HG03342 (cell line): ENCODE data around the gene GRIN2A.

Experiments
- ATAC-seq: cut with Tn5 transposase; IDR thresholded peaks from one replicate; pipeline ENCODE4 v1.9.1; 2021; ENCODE audit warnings: mild to moderate bottlenecking, moderate library complexity; ENCODE audit not compliant: unreplicated experiment

The GRIN2A gene

DNA sequence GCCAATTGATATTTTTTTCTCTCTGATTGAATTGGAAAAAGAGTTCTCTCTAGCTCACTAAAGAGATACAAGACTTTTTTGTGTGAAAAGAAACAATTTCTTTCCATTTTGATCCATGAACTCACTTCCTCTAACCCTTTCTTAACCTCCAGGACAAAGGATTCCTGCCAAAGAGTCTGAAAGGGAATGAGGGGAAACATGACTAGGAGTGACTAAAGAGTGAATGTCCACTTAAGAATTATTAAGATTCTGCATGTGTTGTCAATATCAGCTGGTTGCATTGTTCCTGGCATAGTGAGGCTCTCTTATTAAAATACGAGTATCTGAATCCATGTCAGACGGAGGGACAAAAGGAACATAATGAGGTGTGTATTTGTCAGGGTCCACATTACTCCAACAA, 344.7 kb downstream of the GRIN2A start:
- ATAC-seq = no peak

DNA sequence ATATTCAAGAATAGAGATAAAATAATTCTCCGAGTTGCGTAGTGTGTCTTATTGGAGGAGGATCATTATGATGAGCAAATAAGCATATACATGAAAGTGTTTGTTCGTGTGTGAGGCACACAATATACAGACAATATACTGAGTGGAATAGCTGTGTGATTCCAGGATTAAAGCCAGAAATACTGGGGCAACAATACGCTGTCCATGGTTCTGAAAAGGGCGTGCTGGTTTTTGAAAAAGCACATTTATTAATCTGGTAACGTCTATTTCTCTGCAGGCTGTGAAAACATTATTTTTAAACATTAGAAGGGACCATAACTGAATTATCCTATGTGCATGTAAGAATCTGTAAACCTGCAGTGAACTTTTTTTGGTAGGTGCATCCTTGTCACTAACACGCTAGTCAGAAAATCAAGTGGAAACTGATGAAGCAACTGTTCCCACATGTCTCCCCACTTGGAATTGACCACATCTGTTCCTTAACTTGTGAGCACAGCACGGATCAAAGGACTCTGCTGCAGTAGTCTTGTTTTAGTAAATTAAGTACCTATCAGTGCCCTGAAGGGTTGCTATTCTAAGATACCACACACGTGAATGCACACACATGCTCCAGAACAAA, 346.0 kb downstream of the GRIN2A start:
- ATAC-seq = no peak

DNA sequence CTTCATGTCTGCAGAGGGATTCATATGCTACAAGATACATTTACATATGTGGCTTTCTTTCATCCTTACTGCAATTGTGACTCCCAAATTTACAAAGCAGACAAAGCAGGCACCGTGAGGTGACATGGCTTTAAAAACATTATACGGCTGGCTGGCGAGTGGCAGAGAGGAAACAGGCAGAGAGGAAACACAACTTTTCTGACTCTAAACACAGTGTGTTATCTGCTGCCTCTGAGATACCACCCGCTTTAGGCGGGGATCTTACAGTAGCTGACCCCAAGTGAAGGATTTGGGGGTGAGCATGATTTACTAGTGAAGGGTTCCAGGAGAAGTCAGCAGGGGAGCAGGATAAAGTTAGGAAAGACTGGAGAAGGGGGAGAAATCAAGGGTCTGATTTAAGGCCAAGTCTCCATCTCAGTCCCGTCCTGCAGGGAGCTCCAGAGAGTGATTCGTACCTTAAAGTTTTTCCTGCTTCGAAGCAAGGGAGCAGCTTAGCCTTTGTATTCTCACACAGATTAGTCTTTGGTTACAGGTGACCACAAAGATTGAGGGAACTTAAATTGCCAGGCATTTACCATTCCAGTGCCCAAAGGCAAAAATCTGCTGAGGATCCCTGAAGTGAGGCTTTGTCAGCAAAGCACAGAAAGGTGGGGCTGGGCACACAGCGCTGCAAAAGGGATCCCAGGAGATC, 355.0 kb downstream of the GRIN2A start:
- no peak for ATAC-seq

DNA sequence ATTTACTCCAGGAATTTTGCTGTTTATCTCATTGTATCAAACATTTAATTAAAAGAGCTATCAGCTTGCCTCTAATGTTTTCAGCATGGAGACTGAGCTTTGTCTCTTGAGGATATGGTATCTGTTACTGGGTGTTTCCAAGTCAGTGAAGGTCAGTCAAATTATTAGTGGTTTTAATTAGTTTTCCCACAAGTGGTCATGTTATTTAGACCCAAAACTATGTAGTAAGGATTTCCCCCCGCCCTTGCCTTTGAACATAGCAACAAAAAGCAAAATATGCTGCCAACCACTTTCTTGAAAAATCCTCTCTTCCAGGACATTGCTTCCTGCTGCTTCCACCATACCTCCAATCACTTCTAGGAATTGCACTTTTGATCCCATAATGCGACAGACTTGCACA, 355.6 kb downstream of the GRIN2A start:
- no peak for ATAC-seq

DNA sequence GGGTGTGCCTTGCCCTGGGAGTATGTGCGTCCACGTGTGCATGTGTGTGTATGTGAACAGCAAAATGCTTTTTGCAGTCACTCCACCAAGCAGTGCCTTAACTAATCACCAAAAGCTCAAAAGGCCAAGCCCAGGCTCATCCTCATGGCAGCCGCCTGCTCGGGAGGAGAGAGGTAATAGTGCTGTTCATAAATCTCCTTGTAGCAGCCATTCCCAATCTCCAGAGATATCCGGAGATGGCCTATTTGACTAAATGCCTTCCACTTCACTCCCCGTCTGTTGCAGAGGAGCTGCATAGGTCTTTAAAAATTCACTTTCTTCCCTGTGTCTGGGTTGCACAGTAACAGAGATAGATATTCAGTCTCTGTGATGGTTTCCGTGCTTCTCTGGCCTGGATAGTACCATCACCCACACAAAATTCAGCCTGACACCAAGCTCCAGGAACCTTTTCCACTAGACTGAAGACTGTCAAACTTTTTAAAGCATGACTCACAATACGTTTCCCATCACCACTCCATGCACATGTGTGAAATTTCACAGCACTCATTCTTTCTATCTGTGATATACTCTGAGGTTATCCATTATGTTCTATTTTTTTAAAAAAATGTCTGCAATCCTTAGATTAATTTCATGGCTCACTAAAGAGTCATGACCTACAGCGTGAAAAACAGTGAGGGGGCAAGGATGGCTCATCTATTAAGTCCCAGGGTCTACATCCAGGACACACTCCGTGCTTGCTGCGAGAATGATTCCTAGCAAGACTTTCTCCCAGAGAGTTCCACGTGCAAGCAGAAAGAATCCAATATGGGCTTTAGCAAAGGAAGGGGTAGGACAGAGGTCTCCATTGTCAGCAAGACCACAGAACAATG, 357.8 kb downstream of the GRIN2A start:
- no peak for ATAC-seq

DNA sequence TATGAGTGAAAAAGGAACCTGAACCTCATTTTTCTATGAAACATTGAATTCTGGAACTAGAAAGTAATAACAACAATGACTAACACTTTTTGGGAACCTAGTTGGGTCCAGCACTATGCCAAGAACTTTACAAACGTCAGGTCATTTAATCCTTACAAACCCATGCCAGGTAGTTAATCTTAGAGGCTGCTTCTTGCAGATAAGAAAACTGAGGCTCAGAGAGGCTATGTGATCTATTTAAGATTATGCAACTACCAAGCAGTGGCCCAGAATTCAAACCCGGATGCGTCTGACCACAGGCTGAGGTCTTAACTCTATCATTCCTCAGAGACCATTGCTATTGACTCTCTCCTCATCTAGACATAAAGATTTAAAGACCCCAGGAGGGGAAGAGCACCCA, 358.7 kb downstream of the GRIN2A start:
- ATAC-seq = no peak

DNA sequence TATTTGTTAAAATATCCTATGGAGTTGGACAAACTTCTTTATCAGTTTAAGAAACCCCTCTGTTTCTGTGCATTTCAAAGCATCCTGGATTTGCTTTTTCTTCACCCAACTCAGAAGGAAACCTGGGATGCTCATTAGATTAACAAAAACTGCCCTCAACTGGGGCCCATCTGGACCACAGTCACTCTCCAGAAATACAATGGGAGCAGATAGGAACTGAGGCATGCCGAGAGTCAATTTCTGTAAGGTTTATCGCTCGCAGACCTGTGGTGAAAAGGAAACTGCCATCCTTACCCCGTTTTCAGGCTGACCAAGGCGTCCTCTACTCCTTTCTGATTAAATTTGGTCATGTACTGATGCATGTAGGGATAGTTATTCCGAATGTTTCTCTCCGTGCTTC, 360.3 kb downstream of the GRIN2A start:
- no peak for ATAC-seq

DNA sequence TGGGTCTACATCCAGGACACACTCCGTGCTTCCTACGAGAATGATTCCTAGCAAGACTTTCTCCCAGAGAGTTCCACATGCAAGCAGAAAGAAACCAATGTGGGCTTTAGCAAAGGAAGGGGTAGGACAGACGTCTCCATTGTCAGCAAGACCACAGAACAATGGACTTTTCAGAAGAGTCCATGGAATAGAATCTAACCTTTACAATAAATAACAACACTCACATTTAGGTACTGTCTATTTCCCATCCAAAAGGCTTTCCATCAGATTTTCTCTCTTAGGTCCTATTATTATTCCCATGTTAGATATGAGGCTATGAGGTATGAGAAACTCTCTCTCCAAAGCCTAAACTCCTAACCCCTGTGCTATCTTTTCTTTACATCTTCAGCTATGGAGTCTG, 360.9 kb downstream of the GRIN2A start:
- no peak for ATAC-seq

DNA sequence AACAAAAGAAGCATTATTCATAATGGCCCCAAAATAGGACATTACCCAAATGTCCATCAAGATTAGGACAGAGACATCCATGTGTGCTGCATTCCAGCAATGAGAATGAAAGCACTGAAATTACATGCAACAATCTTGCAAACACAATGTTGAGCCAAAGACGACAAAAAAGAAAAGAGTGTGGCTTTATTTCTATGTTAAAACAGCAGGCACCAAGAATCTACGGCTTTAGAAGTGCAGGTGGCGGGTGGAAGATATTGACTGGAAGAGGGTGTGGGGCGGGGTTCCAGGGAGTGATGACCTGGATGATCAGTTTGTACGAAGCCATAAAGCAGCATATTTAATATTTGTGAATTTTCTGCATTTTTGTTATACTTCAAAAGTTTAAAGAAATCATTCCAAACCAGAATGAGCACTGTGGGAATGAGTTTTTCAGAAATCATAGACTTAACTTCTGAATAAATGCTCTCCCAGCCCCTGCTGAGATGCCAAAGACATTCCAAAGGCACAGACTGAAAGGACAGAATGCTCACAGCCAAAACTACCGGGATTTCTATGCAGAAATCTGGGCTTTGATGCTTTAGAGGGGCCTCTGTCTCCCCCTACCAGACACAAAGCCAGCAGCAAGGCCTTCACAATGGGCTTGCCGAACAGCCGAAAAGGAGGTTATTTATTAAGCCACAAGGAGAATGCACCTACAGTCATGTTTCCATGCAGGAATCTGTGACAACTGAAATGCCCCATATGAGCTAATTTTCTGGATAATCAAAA, 361.6 kb downstream of the GRIN2A start:
- ATAC-seq = no peak

DNA sequence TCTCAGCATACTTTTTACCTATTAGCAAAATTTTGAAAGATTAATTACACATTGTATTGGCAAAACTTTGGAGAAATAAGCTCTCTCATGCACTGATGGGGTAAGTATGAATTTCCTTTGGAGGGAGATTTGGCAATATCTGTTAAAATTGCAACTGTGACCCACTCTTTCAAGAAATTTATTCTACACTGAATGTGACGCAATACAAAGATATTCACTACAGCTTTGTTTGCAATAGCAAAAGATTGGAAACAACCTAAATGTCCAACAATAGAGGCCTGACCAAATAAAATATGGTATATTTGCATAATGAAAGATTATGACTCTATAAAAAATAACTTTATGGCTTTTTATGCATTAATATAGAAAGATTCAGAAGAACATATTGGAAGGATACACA, 363.5 kb downstream of the GRIN2A start:
- no peak for ATAC-seq

DNA sequence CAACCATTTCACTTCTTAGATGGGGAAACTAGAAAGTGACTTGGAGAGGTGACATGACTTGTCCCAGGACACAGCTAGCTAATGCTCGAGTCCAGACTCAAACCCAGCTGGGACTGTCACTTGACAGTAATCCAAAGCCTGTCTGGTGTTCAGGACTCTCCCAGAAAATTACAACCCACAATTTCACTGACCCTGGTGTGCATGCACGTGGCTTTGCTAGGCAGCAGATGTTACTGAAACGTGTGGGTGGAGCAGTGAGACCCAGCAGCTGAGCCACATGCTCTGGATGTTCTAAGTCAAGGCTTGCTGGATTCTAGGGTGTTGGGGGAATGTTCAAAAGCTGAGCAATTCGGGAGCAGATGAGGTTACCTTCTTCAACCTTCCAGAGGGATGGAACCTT, 364.6 kb downstream of the GRIN2A start:
- no peak for ATAC-seq

DNA sequence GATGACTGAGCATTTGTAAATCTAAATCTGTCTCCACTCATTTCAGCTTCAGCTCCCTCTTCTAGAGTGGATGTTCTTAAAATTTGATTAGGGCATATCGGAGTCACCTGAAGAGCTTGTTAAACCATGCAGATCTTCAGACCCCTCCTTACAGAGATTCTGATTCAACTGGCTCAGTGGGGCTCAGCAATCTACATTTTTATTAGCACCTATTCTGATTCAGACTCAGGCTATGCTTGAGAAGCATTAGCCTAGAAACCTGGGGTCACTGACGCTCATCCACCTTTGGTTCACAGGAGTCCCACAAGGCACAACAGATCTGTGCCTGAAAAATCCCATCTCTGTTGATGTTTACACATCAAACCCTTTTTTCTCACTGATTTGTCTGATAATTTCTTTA, 365.6 kb downstream of the GRIN2A start:
- ATAC-seq = no peak

DNA sequence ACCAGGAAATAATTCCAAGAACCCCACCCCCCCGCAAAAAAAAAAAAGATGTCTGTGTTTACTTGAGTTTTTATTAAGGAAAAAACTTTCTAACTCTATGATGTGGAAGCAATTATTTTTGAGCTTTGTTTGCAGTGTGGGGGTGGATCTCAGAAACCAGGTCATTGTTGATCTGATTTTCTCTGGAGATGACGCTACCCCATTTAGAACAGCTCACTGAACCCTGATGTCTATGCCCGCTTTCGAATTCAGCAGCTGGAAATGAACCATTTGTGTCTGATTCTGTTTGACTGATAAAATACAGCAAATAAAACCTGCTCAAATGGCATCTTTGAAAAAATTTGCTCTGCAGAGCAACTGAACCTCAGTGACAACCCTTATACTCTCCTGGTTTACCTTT, 368.6 kb downstream of the GRIN2A start:
- no peak for ATAC-seq

DNA sequence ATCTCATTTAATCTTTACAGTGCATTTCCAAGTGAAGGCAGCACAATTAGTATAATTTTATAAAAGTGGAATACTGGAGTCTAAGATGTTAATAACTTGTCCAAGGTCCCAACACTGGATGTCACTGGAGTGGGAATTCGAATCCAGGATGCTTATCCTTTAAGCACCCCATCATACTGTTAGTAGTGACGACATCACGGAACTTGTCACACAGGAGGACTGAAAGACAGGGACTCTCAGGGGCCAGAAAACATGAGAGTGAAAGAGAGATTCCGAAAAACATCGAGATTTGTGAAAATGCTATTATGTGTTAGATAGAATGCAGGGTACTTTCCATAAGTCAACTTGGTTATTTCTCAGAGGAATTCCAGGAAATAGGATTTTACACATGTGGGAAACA, 374.0 kb downstream of the GRIN2A start:
- no peak for ATAC-seq

DNA sequence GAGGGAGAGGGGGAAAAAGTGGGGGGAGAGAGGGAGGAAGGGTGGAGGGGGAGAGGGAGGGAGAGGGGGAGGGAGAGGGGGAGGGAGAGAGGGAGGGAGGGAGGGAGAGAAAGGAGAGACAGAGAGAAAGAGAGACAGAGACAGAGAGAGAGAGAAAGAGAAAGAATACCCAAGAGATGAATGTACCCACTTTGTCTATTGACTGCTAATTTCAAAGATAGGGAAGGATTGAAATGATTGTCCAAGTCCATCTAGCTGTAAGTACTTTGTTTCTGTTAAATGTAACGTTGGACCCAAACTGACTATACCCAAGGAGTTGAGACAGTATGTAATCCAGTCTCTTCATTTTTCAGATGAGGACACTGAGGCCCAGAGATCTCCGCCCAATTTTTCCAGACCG, 374.9 kb downstream of the GRIN2A start:
- no peak for ATAC-seq

DNA sequence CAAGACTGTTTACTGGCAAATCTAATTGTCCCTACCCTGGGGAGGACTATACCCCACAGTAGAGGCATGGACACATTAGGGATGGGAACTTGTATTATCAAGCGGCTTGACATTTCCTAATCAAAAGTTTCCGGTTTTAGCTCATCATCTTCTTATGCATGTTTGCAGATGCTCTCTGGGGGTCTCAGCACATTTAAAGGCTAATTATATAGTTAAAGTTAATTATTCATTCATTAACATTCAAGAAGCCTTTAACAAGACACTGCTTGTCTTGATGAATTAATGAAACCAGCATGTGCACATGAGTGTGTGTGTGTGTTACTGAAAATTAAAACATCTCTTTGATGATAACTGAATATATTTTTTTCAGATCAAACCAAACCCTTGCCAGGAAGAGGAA, 377.1 kb downstream of the GRIN2A start:
- ATAC-seq = no peak

DNA sequence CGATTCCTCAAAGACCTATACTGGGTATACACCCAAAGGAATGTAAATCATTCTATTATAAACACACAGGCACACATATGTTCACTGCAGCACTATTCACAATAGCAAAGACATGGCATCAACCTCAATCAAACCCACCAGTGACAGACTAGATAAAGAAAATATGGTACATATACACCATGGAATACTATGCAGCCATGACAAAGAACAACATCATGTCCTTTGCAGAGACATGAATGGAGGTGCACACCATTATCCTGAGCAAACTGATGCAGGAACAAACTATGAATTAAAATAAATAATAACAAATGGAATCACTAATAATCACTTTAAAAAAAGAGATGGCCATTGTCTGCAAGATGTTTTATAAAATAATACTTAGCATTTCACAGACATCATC, 380.1 kb downstream of the GRIN2A start:
- ATAC-seq = no peak

DNA sequence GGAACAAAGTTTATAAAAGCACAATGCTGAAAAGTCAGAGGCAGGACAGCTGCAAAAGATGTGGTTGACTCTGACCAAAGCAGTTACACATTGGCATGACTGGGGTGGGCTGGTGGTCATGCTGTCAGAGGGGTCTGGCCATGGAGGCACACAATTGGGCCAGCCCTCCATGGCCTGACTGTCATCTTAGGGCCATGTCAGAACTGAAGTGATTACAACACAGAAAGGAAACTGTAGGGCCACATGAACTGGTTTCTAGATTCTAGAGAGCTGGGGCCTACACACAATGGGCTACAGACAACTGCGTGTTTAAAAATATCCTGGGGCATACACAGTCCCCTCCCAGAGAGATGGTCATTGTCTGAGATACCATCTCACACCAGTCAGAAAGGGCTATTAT, 380.6 kb downstream of the GRIN2A start:
- ATAC-seq = no peak

DNA sequence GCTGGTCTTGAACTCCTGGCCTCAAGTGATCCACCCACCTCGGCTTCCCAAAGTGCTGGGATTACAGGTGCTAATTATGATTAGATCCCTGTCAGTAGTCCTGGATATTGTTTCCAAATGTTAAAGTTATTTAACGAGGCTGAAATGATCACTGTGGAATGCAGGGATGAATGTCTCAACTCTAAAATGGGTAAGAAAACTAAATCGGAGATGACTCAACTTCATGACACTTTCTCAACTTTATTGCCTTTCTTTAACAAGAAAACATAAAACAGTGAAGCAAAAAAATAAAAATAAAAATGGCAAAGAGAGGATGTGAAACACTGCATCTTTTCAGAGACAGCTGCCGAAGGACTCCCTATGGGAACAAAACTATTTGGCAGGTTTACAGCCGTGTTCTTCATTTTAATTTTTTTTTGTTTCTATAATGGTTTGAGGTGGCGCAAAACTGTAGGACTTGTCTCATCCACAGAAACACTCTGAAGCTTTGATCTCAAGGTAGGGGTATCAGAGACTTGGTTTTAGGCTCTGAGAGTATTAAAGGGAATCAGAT, 382.0 kb downstream of the GRIN2A start:
- no peak for ATAC-seq

DNA sequence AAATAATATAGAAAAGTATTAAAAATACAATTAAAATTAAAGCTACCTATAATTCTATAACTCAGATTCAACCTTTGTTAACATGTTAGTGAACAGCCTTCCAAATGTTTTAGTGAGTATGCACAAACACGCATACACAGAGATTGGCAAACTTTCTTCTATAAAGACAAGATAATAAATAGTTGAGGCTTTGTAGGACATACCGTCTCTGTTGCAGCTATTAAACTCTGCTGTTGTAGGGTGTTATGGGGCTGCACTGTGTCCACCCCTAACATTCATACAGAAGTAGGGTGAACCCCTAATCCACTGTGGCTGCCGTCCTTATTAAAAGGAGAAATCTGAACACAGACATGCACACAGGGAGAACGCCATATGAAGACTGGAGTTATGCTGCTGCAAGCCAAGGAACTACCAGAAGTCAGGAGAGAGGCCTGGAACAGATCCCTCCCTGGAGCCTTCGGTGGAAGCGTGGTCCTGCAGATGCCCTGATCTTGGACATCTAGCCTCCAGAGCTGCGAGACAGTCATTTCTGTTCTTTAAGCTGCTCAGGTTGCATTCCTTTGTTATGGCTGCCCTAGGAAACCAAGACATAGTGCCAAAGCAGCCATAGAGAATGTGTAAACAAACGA, 383.2 kb downstream of the GRIN2A start:
- ATAC-seq = no peak

DNA sequence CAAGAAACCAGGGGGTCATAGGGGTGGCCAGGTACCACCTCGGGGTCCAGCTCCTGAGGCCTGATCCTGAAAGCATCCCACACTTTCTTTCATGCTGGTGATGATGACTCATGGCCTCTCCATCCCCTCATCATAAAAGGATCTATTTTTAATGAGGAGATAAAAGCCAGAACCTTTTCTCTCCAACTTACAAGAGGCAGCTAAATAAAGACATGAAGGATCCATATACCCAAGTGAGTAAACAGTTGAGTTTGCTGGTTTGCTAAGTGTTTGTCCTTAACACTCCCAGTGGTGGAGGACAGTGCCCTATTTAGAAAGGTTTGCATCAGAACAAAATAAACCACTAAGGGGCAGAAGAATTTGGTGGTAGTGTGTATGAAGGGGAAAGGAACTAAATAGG, 383.8 kb downstream of the GRIN2A start:
- ATAC-seq = no peak
